ENCODE data around the gene ALG1L2. TPM values are rescaled to one million over a fixed set of nuclear protein-coding genes. Genes with fewer than 3 reads are reported as not detected.

The ALG1L2 gene
- total and polyA plus RNA-seq, 2 of the 8 experiments (the other 6 are each of a cell fraction or from before 2014, with no cell fraction given): 0.15 to 1.7 TPM

DNA sequence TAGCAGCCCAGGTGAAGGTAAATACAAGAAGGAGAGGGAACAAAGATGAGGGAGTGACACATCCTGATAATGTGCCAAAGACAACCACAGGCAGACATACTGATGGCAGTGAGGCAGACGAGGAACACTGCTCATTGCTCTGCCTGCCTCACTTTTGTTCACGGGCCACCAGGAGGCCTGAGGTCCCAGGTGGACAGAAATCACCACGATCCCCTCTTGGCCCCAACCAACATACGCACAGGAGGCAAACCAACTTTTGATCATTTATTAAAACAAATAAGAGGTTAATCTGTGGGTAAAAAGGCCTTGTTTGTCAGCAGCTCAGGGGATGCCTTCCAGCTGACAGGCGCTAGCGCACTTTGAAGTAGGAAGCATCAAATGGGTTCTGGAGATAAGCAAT is 4.2 kb downstream of the ALG1L2 start:
- Histone ChIP-seq H4K5ac (ENCODE audit: insufficient read length, low read depth, low read length) (no peak overlapping the region), H2AK5ac (ENCODE audit: low read depth, low read length) (no peak overlapping the region), H2AFZ (ENCODE audit: low read length) (no peak overlapping the region), H4K20me1 (replicated peaks in 1 of 2; ENCODE audit: control insufficient read depth in 1 of 2, insufficient read depth in 2 of 2, low read length in 2 of 2) (no peaks in the 10 kb centered on the region), H3K27me3 (replicated peaks in 1 of 4; ENCODE audit: control insufficient read depth in 3 of 4, extremely low read depth in 1 of 4, insufficient read depth in 3 of 4, low read length in 3 of 4) (no peaks in the 10 kb centered on the region), H3K56ac (replicated peaks; ENCODE audit: insufficient read length, low read depth, low read length) (no peak overlapping the region), H4K91ac (replicated peaks; ENCODE audit: insufficient read length, low read length) (no peak overlapping the region), H3K18ac (ENCODE audit: extremely low read depth, low read length) (no peak overlapping the region), H2BK12ac (ENCODE audit: low read depth, low read length) (no peak overlapping the region), H4K8ac (ENCODE audit: extremely low read depth, insufficient read depth, low read length) (no peak overlapping the region), H3K79me1 (ENCODE audit: low read depth, low read length) (no peaks in the 10 kb centered on the region), H3K23ac (ENCODE audit: insufficient read length) (no peak overlapping the region), H2BK5ac (ENCODE audit: low read depth, low read length) (no peak overlapping the region), H3K36me3 (ENCODE audit: control insufficient read depth in 2 of 4, insufficient read depth in 4 of 4, low read length in 3 of 4) (no peaks in the 10 kb centered on the region), H3K9ac (replicated peaks in 1 of 4; ENCODE audit: extremely low read depth in 1 of 4, low read depth in 3 of 4, low read length in 3 of 4) (no peak overlapping the region), H3K79me2 (ENCODE audit: control insufficient read depth in 1 of 2, insufficient read depth in 2 of 2, low read length in 2 of 2) (no peaks in the 10 kb centered on the region), H2BK15ac (ENCODE audit: low read length) (no peak overlapping the region), H3K4me2 (ENCODE audit: insufficient read depth in 1 of 2, low read depth in 2 of 2, low read length in 2 of 2) (no peak overlapping the region), H3K14ac (ENCODE audit: insufficient read length) (no peak overlapping the region), H3K4ac (replicated peaks; ENCODE audit: insufficient read length, low read depth, low read length) (no peak overlapping the region), H3K9me3 (ENCODE audit: insufficient read depth in 2 of 2, low read depth in 1 of 2, low read length in 1 of 2) (no peaks in the 10 kb centered on the region), H3K23me2 (ENCODE audit: low read depth, low read length) (no peaks in the 10 kb centered on the region), H3K27ac (ENCODE audit: low read depth, low read length) (no peak overlapping the region), H2BK120ac (replicated peaks; ENCODE audit: low read depth, low read length) (no peak overlapping the region), H3K4me1 (replicated peaks in 1 of 4; ENCODE audit: control insufficient read depth in 3 of 4, insufficient read depth in 4 of 4, low read length in 3 of 4) (no peaks in the 10 kb centered on the region), H2BK20ac (ENCODE audit: low read length) (no peak overlapping the region), H3K4me3 (ENCODE audit: extremely low read depth in 1 of 4, insufficient read depth in 2 of 4, low read depth in 3 of 4, low read length in 4 of 4) (no peak overlapping the region)
- POLR2A ChIA-PET (ENCODE audit: partially characterized antibody): no interaction called here
- FAIRE-seq (no peak), DNase-seq (ENCODE audit: low read depth in 1 of 2, low spot score in 2 of 2) (no peak)
- 66% methylated on average over 4 of the region's 6 CpGs; no CpG with 5 or more reads in 1 of the 2 experiments for WGBS, 2 experiments (ENCODE audit: extremely low coverage in 1 of 2, insufficient coverage in 1 of 2, insufficient read length in 1 of 2, insufficient replicate concordance in 2 of 2, low coverage in 1 of 2, low lambda C conversion rate in 2 of 2, missing lambda C conversion rate in 1 of 2)
- CTCF ChIA-PET (ENCODE audit: partially characterized antibody): no interaction called here
- TF ChIP-seq, protein P1, sequence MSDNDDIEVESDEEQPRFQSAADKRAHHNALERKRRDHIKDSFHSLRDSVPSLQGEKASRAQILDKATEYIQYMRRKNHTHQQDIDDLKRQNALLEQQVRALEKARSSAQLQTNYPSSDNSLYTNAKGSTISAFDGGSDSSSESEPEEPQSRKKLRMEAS (IDR thresholded peaks at IDR 0.05): no peak
- TF ChIP-seq GABPA (IDR thresholded peaks at IDR 0.05; ENCODE audit: borderline replicate concordance, insufficient read depth, low read length): no peak
- TF ChIP-seq RFX5 (IDR thresholded peaks at IDR 0.05; ENCODE audit: borderline replicate concordance, low read depth, low read length): no peak
- no peak for TF ChIP-seq BCL11A (IDR thresholded peaks at IDR 0.05; ENCODE audit: low read depth in 2 of 2, low read length in 2 of 2)
- no peak for TF ChIP-seq MAFK (IDR thresholded peaks at IDR 0.05; ENCODE audit: low read depth, low read length)
- no peak for TF ChIP-seq NRF1 (IDR thresholded peaks at IDR 0.05; ENCODE audit: low read depth, low read length)
- TF ChIP-seq CHD2 (IDR thresholded peaks at IDR 0.05; ENCODE audit: low read length): no peak
- TF ChIP-seq POU5F1 (IDR thresholded peaks at IDR 0.05; ENCODE audit: low read depth, low read length): no peak
- TF ChIP-seq, protein P2, sequence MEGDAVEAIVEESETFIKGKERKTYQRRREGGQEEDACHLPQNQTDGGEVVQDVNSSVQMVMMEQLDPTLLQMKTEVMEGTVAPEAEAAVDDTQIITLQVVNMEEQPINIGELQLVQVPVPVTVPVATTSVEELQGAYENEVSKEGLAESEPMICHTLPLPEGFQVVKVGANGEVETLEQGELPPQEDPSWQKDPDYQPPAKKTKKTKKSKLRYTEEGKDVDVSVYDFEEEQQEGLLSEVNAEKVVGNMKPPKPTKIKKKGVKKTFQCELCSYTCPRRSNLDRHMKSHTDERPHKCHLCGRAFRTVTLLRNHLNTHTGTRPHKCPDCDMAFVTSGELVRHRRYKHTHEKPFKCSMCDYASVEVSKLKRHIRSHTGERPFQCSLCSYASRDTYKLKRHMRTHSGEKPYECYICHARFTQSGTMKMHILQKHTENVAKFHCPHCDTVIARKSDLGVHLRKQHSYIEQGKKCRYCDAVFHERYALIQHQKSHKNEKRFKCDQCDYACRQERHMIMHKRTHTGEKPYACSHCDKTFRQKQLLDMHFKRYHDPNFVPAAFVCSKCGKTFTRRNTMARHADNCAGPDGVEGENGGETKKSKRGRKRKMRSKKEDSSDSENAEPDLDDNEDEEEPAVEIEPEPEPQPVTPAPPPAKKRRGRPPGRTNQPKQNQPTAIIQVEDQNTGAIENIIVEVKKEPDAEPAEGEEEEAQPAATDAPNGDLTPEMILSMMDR (IDR thresholded peaks at IDR 0.05; ENCODE audit: control extremely low read depth in 1 of 3, insufficient read depth in 1 of 3, low read depth in 1 of 3, low read length in 3 of 3): no peak
- no peak for TF ChIP-seq GTF2F1 (IDR thresholded peaks at IDR 0.05; ENCODE audit: borderline replicate concordance, low read depth, low read length)
- TF ChIP-seq RAD21 (IDR thresholded peaks at IDR 0.05 in 1 of 2, conservative IDR thresholded peaks at IDR 0.05 in 1 of 2; ENCODE audit: low read depth in 2 of 2, low read length in 2 of 2): no peak
